ENCODE data around the gene PRKCB. TPM values are rescaled to one million over a fixed set of nuclear protein-coding genes. Genes with fewer than 3 reads are reported as not detected.

Gene PRKCB
- total RNA-seq, 1 experiment from 2014 or later: not detected

DNA sequence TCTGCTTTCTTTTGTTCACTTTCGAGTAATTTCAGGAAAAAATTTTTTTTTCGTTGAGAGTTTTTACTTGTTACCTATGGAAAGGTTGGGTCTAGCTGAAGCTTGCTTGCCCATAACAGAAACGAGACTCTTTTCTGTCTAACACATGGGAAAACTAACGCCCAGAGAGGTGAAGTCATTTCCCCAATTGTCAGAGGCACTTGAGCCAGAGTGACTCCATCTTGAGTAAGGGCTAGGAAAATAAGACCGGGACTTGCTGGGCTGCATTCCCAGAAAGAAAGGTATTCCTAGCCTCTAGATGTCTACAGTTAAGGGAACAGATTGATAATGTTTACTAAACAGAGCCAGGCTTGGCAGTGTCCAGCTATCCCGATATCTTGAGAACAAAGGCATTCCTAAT, 26.8 kb downstream of the PRKCB start:
- no peaks in the 10 kb centered on the region for H3K36me3 ChIP-seq (ENCODE audit: low read depth, low read length)
- no peak for TF ChIP-seq EZH2 (IDR thresholded peaks at IDR 0.05; ENCODE audit: low read length, unreplicated experiment)
- TF ChIP-seq EZH2phosphoT487 (IDR thresholded peaks at IDR 0.05; ENCODE audit: borderline replicate concordance, low read length): no peak
- TF ChIP-seq, protein P1, sequence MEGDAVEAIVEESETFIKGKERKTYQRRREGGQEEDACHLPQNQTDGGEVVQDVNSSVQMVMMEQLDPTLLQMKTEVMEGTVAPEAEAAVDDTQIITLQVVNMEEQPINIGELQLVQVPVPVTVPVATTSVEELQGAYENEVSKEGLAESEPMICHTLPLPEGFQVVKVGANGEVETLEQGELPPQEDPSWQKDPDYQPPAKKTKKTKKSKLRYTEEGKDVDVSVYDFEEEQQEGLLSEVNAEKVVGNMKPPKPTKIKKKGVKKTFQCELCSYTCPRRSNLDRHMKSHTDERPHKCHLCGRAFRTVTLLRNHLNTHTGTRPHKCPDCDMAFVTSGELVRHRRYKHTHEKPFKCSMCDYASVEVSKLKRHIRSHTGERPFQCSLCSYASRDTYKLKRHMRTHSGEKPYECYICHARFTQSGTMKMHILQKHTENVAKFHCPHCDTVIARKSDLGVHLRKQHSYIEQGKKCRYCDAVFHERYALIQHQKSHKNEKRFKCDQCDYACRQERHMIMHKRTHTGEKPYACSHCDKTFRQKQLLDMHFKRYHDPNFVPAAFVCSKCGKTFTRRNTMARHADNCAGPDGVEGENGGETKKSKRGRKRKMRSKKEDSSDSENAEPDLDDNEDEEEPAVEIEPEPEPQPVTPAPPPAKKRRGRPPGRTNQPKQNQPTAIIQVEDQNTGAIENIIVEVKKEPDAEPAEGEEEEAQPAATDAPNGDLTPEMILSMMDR (conservative IDR thresholded peaks at IDR 0.05; ENCODE audit: low read depth, low read length): no peak
- no peak overlapping the region for H3K4me2 ChIP-seq (ENCODE audit: low read length)
- H3K4me3 ChIP-seq (ENCODE audit: low read length): no peak overlapping the region
- H3K79me2 ChIP-seq (ENCODE audit: low read length): no peaks in the 10 kb centered on the region
- POLR2A ChIA-PET (ENCODE audit: unreplicated experiment): no interaction called here
- H3K27me3 ChIP-seq (ENCODE audit: low read length): peaks cover 40% of the 10 kb centered on the region
- ATAC-seq (no peak), DNase-seq (no peak)
- intact Hi-C loops (cut with micrococcal nuclease): no loop called here
- no TSS peak for BruUV-seq (replicated peaks)
- H3K4me1 ChIP-seq (ENCODE audit: insufficient read depth, low read length): no peaks in the 10 kb centered on the region
- H3K9me3 ChIP-seq (ENCODE audit: low read length): no peaks in the 10 kb centered on the region
- no peak overlapping the region for H3K27ac ChIP-seq (ENCODE audit: low read length)
- H4K20me1 ChIP-seq (ENCODE audit: low read length): no peaks in the 10 kb centered on the region
- no peak overlapping the region for H2AFZ ChIP-seq (ENCODE audit: low read length)
- H3F3A ChIP-seq (ENCODE audit: low read length, unreplicated experiment): no peaks in the 10 kb centered on the region
- H3K9me2 ChIP-seq (replicated peaks; ENCODE audit: low read length): no peaks in the 10 kb centered on the region
- CTCF ChIA-PET: no interaction called here
- no peak overlapping the region for H3K9ac ChIP-seq (ENCODE audit: low read length)

DNA sequence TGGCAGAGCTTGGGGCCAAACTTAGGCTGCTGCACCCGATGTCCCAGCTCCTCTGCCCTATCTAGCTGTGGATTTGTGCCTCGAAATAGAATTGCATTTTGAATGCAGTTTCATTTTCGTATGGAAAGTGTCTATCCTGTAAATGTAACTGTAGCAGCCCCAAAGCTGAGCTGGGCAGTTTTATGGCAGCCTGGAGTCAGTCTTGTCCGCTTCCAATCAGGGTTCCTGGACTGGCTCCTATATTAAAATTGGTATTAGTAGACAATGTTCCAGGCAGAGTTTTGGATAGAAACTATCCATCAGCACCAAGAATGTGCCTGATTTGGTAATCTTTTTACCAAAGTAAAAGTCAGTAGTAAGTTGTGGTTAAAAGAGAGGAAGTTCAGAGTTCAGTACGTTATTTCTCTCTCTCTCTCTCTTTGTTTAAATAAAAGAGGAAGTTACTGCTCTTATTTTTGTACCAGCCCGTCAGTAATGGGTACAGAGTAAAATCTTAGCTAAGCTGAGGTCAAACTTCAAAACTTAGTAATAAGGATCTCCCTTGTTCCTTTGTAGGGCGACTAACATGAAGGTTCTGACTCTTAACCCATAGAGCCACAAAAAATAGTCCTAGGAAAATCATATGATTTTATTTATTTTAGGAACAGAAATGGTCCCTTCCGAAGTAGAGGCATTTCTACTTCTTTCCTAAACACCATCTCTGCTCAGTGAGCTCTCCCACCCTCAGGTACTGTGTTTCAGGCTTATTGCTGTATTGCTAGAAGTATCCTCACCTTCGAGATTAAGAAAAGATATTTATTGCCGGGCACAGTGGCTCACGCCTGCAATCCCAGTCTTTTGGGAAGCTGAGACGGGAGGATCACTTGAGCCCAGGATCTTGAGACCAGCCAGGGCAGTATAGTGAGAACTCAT, 28.0 kb downstream of the PRKCB start:
- BruUV-seq (replicated peaks): no TSS peak
- DNase-seq (no peak), ATAC-seq (no peak)
- no peaks in the 10 kb centered on the region for H3K9me3 ChIP-seq (ENCODE audit: low read length)
- no peak overlapping the region for H3K4me2 ChIP-seq (ENCODE audit: low read length)
- ChIA-PET CTCF (no interaction called here), POLR2A (ENCODE audit: unreplicated experiment) (no interaction called here)
- no peaks in the 10 kb centered on the region for H3K4me1 ChIP-seq (ENCODE audit: insufficient read depth, low read length)
- H3F3A ChIP-seq (ENCODE audit: low read length, unreplicated experiment): no peaks in the 10 kb centered on the region
- H3K9me2 ChIP-seq (replicated peaks; ENCODE audit: low read length): no peaks in the 10 kb centered on the region
- no peak for TF ChIP-seq EZH2phosphoT487 (IDR thresholded peaks at IDR 0.05; ENCODE audit: borderline replicate concordance, low read length)
- TF ChIP-seq, protein P1 (conservative IDR thresholded peaks at IDR 0.05; ENCODE audit: low read depth, low read length): no peak
- TF ChIP-seq EZH2 (IDR thresholded peaks at IDR 0.05; ENCODE audit: low read length, unreplicated experiment): no peak
- H3K4me3 ChIP-seq (ENCODE audit: low read length): no peak overlapping the region
- intact Hi-C loops (cut with micrococcal nuclease): no loop called here
- H3K79me2 ChIP-seq (ENCODE audit: low read length): no peaks in the 10 kb centered on the region
- H3K27me3 ChIP-seq (ENCODE audit: low read length): peaks cover 45% of the 10 kb centered on the region
- no peak overlapping the region for H2AFZ ChIP-seq (ENCODE audit: low read length)
- H4K20me1 ChIP-seq (ENCODE audit: low read length): no peaks in the 10 kb centered on the region
- H3K36me3 ChIP-seq (ENCODE audit: low read depth, low read length): no peaks in the 10 kb centered on the region
- H3K9ac ChIP-seq (ENCODE audit: low read length): no peak overlapping the region
- no peak overlapping the region for H3K27ac ChIP-seq (ENCODE audit: low read length)

DNA sequence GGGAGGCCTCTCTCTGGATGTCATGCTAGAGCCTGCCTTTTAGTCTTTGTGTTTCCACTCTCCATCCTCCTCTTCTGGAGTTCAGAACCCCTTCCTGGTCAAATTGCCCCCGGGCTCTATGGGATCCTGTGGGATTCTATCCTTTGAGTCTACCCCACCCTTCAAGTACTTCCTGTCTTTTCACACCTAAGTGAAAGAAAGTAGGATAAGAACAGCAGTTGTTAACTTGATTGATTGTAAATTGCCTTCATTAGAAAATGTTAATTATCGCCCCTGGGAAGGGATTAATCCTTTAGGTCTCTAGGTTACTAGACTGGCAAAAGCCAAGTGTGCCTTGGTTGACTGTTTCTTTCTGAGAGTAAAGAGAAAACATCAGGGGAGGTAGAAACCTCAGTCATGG, 30.1 kb downstream of the PRKCB start:
- CTCF ChIA-PET: no interaction called here

More for the DNA sequence above, 30.1 kb downstream of the PRKCB start:
- no peak overlapping the region for H3K9ac ChIP-seq (ENCODE audit: low read length)
- H3K36me3 ChIP-seq (ENCODE audit: low read depth, low read length): no peaks in the 10 kb centered on the region
- no peaks in the 10 kb centered on the region for H3F3A ChIP-seq (ENCODE audit: low read length, unreplicated experiment)
- TF ChIP-seq EZH2 (IDR thresholded peaks at IDR 0.05; ENCODE audit: low read length, unreplicated experiment) (no peak), EZH2phosphoT487 (IDR thresholded peaks at IDR 0.05; ENCODE audit: borderline replicate concordance, low read length) (no peak)
- TF ChIP-seq, protein P1 (conservative IDR thresholded peaks at IDR 0.05; ENCODE audit: low read depth, low read length): no peak
- no peak overlapping the region for H2AFZ ChIP-seq (ENCODE audit: low read length)
- no peaks in the 10 kb centered on the region for H3K9me3 ChIP-seq (ENCODE audit: low read length)
- no peak for DNase-seq
- ATAC-seq: no peak
- H3K9me2 ChIP-seq (replicated peaks; ENCODE audit: low read length): no peaks in the 10 kb centered on the region
- no peaks in the 10 kb centered on the region for H4K20me1 ChIP-seq (ENCODE audit: low read length)
- H3K27me3 ChIP-seq (ENCODE audit: low read length): peaks cover 44% of the 10 kb centered on the region
- no peak overlapping the region for H3K4me3 ChIP-seq (ENCODE audit: low read length)
- intact Hi-C loops (cut with micrococcal nuclease): no loop called here
- no TSS peak for BruUV-seq (replicated peaks)
- H3K4me2 ChIP-seq (ENCODE audit: low read length): no peak overlapping the region
- H3K4me1 ChIP-seq (ENCODE audit: insufficient read depth, low read length): no peaks in the 10 kb centered on the region
- no peaks in the 10 kb centered on the region for H3K79me2 ChIP-seq (ENCODE audit: low read length)
- no peak overlapping the region for H3K27ac ChIP-seq (ENCODE audit: low read length)
- POLR2A ChIA-PET (ENCODE audit: unreplicated experiment): no interaction called here

Measured in PC-3 (cell line).